NOMO-1 (cell line): ENCODE data around the gene GLCCI1.
A peak's percentile ranks its signal among the peaks of the same experiment; 100 is the strongest.

ENCODE experiments used
- DNase-seq, 2 experiments: peaks; one replicate each; lab custom pipeline; 2025; ENCODE audit not compliant: unreplicated experiment in 2 of 2; lab: John Stamatoyannopoulos, UW

Gene GLCCI1

DNA sequence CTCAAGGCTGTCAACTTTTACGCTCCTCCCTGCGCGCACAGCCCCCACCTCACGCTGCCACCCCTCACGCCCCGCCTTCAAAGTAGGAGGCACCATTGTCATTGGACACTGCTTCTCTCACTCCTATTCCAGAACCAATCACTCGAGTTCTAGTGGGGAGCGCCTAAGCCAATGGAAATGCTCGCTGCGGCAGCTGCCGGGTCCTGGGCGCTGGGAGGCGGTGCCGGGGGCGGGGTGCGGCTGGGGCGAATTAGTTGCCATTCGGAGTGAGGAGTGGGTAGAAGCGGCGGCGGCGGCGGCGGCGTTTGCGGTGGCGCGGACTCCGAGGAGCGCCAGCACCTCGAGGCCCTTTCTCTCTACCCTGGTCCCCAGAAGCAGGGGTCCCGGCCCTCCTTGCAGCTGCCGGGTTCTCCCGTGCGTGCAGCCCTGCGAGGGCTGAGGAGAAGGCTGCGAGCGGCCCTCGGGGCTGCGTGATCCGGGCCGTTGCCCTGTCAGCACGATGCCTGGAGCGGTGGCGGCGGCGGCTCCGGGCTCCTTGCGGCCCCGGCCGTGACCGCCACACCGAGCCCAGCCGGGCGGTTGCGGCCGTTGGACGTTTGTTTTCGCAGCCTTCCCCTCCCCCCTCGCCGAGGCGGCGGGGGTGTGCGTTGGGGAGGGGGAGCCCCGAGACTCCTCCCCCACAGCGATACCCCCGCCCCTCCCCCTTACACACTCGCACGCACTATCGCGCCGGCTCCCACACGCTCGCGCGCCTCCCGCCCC, at the start of gene GLCCI1:
GLCCI1 (plus strand) TSS at position 253 of the 762 bp plus-strand sequence. CDS start 555 bp downstream, outside the sequence.
- peak; percentile 97 to 99 for DNase-seq

DNA sequence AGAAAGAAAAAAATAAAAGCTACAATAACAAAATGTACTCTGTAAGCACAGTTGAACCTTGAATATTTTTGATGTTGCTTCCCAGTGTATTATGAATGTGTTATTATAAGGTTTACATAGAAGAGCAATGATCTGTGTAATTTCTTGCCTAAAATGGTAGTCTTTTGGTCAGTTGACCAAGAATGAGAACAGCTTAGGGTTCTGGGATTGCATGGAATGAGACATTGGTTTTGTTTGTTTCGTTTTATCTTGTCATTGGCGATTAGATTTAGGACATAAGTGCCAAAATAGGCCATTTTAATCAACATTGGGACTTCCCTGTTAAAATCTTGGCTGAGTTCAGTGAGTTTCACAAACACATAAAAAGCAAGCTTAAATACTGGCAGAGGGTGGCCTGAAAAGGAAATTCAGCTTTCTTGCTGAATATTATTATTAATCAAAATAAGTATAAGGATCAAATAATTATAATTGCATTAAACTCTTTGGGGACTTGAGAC, 49.1 kb upstream of the GLCCI1 start:
- DNase-seq, result no peak

DNA sequence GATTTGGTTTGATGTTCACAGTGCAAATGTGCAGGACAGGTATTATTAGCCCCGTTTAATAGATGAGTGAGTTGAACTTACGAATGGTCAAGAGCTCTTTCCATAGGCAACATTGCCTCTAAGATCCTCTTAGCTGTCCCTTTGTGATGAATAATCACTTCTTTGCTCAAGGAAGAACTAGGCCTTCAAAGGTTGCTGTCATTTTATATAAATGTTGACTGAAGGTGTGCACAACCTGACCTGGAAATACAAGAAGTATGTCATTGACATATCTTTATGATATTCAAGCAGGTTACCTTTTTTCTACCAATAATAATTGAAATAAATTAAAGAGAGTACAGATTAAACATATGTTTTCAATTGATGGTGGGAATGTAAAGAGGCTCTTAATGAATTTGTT, 48.5 kb upstream of the GLCCI1 start:
- DNase-seq, result no peak

DNA sequence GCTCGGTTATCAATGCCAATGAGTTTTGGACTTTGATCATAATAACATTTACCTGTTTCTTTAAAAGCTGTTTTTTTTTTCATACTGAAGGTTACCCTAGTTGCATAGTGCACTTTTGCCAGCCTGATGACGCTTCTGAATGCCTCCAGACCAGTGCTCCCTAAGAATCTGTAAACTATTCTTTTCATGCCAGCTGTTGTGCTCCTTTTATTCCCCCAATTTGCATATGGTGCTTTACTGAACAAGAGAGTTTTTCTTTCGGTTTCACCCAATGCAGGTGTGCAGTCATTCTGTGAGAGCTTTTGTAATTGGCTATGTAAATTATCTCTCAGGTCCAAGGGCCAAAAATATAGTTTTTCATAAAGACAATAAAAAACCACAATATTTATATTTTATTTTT, 48.1 kb upstream of the GLCCI1 start:
- no peak for DNase-seq

DNA sequence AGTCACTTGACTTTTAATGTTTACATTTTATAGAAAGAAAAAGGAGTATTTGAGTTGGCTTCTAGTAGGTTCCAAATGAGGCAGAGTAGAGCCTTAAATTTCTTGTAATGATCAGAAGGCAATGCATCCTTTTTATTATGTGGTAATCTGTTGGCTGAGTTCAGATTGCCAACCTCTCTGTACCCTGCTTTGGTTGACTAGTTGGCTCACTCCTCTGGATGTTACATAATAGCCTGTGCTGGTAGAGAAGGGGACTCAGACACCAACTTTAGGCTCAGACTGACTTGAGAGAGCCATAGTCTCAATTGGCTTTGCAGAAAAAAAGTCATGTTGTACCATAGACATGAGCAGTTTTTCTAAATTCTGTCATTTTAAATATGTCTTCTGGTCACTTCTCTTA, 46.8 kb upstream of the GLCCI1 start:
- DNase-seq, result no peak

DNA sequence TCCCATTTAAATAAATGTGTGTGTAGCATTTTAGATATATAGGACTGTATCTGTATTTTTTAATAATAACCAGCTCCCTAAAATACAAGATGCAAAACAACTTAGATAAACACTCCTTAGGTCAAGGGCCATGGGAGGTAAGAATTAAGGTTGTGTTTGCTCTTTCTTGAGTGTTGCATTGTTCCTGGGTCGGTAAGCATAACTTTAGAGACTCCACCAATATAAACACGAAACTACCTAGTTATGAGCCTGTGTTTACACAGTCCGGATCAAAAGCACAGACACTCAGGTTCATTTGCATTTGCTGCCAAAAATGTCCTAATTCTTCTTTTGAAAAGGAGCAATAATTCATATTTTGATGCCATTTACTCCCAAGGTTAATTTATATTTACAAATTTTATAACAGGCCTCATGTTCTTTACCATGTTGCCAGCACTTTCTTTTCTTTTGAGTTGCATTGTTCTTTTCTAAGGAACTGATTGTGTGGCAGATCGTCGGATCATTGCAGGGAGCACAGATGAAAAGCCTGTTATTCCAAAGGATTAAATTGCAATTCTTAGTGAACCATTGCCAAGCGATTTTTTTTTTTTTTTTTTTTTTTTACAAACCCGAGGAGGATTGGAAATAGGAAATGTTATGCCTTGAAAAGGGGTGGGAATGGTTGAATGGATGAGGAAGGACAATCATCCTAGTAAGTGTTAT, 45.8 kb upstream of the GLCCI1 start:
- no peak for DNase-seq

DNA sequence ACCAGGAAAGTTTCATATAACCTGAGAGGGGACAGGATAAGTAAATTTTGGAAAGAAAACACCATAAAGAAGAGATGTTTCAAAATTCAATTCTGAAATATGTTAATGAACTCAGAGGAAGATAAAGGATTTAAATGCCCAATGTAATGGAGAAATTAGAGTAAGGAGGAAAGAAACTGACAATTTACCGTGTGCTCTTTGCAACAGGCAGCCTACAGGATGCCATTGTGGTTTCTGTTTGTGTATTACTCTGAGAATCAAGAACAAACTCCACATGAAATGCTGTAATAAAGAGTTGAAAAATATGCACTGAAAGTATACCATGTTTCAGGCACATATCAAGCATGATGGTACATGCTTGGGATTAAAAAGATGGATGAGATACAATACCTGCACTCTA, 44.8 kb upstream of the GLCCI1 start:
- DNase-seq, result no peak

DNA sequence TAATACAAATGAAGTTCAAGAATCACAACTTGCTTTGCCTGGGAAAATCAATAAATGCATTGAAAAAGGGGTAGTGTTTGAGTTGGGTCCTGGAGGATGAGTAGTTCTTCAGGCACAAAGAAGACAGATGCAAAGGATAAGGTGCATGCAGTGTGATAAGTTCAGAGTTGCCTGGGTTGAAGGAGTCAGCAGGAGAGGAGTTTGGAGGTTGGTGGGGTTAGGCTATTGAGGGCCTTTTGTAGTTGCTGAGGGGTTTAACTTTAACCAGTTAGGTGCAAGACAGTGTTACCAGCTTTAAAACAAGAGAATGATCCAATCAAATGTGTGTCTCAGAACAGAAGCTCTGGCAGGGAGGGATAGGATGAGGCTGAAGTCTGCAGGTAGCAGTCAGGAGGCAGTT, 44.3 kb upstream of the GLCCI1 start:
- no peak for DNase-seq

DNA sequence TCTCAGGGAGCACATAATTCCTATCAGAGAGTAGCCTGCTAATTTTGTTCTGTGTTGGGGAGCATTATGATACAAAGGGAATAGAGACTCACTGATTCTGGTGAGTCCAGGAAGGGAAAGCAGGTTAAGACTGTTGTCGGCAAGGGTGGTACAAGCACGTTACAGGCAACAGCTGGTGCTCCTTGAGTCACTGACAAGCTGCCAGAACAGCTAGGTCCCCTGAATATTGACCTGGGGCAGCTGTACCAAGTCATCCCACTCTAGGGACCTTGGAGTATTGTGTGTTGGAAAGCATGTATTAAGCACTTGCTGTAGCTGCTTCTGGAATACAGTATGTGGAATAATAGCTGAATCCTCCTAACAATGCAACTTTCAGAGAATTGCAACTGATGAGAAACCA, 37.0 kb upstream of the GLCCI1 start:
- no peak for DNase-seq

DNA sequence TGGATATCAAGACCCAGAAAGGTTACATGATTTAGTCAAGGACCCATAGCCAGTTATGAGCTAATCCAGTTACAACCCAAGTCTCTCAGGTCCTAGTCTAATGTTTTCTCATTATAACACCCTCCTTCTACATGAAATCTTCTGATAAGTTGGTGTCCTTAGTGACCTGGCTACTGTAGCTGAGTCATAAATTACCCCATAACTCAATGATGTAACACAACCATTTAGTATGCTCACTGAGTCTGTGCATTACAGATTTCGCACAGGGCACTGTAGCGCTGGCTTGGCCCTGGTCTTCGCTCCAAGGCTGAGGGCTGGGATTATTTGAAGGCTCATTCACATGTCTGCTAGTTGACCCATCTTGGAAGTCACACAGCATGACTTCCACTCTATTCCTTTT, 36.0 kb upstream of the GLCCI1 start:
- DNase-seq, result no peak

DNA sequence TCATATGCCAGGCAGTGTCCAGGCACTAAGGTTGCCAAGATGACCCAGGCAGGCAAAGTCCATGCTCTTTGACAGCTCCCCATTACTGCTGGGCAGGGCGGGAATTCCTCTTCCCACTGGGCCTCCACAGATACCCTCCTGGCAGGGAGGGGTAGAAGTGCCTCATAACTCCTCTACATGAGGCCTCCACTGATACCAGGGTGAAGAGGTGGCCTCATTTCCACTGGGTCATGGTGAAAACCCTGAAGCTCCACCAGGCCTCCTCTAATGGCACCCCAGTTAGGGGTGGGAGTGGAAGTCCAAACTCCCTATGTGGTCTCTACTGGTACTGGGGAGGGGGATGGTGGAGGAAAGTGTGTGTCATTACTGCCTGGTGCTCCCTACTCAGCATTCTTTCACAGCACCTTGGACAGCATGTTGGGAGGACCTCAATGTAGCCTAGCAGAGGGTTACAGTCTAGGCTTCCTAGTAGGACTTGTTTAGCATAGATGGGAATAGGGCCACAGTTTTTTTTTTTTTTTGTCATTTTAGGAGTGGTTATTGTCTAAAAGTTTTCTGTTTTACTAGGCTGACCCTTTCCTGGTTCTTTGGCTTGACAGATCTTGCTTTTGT, 34.6 kb upstream of the GLCCI1 start:
- DNase-seq, result no peak

DNA sequence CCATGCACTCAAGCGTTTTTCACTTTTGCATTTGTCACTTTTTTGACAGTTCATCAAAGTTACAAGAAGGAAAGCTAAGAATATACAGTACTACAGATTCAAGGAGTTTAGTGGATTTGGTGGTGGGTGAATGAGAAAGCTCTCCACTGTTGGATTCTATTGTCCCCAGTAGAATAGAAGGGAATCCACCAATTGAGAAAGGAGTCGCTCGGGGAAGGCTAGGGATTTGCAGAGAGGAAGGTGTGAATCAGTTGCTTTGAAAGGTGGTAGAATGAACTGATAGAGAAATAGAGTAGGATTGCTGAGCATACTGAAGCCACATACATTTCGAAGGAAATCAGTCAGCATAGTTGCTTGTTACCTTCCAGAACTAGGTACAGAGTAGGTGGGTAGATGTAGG, 33.7 kb upstream of the GLCCI1 start:
- no peak for DNase-seq

DNA sequence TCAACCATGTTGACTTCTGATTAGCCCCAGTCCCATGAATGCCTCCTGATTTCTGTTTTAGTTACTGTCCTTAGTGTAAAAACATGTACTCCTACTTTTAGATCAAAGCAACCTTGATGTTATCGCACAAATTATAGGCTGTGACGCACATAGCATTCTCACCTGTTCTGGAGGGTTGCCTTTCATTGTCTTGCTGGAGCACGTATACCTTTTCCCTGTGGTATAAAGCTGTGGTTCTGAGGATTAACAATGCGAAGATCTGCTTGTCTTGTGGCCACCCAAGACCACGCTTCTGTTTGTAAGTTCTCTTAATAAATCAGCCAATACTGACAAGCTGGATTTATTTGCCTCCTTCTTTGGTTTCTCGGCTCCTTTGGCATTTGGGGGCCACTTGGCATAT, 30.1 kb upstream of the GLCCI1 start:
- no peak for DNase-seq

DNA sequence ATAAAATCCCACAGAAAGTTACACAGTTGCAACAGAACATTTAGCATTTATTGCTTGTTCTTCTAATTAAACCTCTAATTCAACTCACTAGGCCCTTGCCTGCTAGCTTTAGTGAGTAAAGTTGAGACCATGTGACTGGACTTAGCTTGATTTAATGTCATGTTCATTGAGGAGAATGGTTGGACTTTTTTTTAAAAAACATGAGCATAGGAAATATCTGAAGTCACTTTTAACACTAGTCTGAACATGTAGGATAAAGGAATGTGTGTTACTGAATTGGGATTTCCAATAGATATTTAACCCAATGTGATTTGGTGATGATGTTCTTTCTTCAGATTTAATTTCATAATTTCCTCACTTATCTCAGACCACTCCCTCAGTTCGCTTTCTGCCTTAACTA, 24.6 kb upstream of the GLCCI1 start:
- DNase-seq, result no peak

DNA sequence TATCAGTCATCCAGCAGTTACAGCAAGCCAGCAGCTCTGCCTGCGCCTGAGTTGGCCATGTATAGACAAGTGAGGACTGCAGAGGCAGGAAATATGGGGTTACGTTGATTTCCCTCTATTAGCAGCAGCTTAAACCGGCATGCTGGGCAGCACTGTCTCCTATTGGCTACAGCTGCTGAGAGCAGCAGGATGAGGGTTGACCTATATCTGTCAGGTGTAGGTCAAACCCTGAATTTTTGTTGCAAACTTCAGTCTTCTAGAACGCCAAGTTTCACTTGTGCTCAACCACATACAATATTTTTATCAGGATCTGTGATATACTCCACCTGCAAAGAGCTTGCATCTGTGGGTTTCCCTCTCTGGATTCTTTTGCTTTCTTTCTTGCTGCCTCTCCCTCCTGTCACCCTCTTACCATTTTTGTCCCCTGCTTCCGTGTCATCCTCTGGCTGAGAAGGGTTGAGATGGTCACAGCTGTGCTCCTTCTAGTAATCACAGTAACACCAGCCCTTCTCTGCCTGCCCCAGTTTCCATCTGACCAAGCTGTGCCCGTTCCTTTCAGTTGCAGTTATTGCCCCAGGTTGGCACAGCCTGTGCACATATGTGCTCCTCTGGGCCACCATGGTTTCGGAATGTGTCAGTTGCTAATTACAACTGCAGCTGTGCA, 23.8 kb upstream of the GLCCI1 start:
- DNase-seq, result no peak

DNA sequence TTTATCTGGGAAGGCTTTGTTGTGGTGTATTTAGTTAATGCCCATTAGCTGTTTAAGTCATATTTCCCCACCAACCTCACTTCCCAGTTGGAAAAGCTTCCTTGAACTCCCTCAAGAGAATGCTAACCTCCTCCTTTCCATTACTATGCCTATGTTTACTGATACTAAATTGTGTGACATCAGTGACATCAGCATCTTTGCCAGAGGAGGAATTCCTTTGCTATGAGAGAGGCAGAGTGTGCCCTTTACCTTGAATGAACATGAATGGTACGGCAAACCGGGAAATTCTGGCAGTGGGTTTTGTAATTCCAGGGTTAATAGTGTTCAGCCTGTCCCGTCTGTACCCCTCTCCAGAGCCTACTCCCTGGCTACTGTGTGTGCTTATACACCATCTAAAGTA, 22.1 kb upstream of the GLCCI1 start:
- no peak for DNase-seq

DNA sequence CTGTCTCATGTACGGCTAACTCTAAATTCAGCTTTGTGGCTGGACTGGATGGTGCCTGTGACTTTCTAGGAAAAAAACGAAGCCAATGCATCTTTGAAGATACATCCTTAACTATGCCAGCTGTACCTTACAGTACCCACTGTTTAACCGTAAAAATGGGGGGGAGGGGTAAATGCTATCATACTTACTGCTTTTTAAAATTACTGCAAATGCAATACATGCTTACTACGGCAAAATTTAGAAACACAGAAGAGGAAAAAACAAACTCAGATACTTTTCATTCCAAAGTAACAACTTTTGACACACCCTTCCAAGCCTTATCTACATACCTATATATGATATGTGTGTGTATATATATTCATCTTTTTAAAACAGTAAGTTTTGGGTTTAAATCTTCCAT, 20.4 kb upstream of the GLCCI1 start:
- no peak for DNase-seq

DNA sequence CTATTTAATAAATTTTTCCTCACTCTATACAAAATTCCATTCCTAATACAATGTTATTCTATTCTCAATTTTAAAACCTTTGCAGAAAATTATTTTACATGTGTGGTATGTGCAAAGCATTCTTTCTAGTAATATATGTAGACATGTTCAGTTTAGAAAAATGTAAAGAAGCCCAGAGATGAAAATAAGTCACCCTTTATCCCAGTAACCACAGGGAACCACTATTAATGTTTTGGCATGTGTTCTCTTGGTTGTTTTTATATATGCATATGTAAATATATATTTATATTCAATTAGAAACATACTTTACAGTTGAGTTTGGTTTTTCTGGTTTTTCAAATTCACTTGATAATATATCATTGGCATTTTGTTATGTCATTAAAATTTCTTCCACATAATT, 14.8 kb upstream of the GLCCI1 start:
- no peak for DNase-seq

DNA sequence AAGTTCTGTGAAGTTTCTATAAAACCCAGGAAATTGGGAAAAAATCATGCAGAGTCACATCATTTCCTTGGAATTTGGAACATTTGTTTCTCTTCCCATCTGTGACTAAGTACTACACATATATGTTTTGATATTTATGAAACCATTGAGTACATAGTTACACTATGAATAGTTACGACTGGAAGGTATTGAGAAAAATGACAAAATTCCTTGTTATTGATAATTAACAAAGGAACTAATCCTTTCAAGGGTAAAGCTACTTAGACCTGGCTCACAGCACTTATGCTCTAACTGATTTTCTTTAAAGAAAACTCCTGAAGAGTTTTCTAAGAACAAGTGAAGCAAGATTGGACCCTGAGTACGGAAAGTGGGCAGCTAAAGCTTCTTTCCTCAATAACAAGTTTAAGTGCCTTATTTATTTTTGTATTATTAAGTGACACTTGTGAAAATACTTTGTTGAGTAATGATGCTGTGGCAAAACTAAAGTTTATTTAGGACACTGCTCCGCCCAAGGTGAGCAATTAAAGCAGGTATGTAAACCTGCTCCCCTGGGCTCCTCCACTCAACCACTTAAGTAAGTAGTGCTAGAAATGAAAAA, 12.0 kb upstream of the GLCCI1 start:
- DNase-seq, result no peak

DNA sequence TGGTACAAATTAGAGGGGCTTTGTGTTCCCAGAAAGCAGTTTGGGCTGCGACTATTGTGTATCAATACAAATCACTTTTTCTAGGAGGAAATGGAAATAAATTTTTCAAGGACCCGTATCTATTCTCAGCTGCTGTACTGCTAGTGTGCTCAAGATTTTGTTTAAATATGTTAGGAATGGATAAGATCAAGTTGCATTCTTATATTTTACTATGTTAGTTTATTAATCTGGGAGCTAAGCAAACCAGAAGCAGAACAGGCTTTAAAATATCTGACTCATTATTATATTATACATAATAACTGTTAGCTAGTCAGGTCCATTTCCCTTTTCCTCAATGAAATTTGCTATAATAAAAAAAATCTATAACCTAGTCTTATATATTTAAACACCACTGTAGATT, 11.1 kb upstream of the GLCCI1 start:
- DNase-seq, result no peak
